ENCODE data around the gene OR2C3. TPM values are rescaled to one million over a fixed set of nuclear protein-coding genes. Genes with fewer than 3 reads are reported as not detected.
"Not testable (repeated sequence)": the region's sequence is repeated elsewhere in the genome, so short reads cannot be mapped to it uniquely, and the experiment has no call there.

Gene OR2C3
- total and polyA plus RNA-seq, 2 donors, result 0.04 to 0.37 TPM

DNA sequence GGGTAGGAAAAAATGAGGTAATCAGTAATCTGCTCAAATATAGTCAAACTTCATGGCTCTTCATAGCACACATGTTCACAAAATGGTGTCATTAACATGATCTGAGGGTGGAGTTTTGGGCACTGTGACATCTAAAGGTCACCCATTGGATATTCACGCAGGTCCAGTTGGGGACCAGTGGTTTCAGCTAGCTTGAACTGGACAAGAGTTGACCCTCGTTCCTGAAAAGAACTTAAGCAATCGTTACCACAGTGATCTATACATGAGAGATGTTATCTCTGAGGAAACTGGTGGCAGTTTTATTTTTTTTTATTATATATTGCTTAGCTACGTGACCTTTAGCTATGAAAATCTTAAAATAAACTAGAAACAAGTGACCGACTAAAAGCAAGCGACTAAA, 3.0 kb upstream of the OR2C3 start:
- DNase-seq (ENCODE audit: extremely low spot score), result no peak
- H3K4me1 ChIP-seq (ENCODE audit: insufficient read depth), result no peaks in the 10 kb centered on the region
- H3K36me3 ChIP-seq (ENCODE audit: insufficient read depth), result no peaks in the 10 kb centered on the region
- 54% methylated on average over 6 of the region's 6 CpGs for WGBS
- H3K27ac ChIP-seq (ENCODE audit: low read depth), result no peak overlapping the region
- no peak overlapping the region for H3K4me3 ChIP-seq (ENCODE audit: low read depth, low read length)

DNA sequence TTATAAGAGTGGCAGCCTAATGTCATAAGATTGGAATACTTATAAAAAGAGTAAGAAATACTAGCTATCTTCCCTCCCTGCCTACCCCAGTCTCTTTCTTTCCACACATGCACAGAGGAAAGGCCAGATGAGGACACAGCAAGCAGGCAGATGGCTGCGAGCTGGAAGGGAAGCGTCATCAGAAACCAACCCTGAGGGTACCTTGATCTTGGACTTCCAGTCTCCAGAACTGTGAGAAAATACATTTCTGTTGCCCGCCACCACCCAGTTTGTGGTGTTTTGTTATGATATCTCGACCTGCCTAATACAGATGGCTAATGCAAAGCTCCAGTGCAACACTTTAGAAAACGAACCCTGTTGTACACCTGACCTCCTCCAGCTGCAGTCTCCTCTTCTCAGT, 2.3 kb upstream of the OR2C3 start:
- Histone ChIP-seq H3K36me3 (ENCODE audit: insufficient read depth) (no peaks in the 10 kb centered on the region), H3K27ac (ENCODE audit: low read depth) (no peak overlapping the region), H3K4me3 (ENCODE audit: low read depth, low read length) (no peak overlapping the region), H3K4me1 (ENCODE audit: insufficient read depth) (no peaks in the 10 kb centered on the region)
- DNase-seq (ENCODE audit: extremely low spot score), result no peak
- WGBS, result 83% methylated on average over 5 of the region's 5 CpGs

DNA sequence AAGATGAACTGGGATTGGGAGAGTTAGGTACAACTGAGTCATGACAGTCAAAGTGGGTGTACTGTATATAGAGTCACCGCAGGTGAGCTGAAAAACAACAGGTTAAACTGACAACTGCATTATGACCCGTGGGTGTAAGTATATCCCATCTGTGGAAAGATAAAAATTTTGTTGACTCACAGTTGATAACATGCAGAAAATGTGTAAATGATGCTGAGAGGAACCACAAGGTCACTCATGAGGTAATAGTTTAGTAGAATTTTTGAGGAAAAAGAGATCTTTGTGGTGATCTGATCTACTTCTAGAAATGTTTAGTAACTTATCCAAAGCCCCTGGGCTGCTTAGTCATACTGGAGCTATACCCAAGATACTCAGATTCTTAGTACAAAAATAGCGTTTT, 838 bp downstream of the OR2C3 start:
- H3K4me1 ChIP-seq (ENCODE audit: insufficient read depth), result no peaks in the 10 kb centered on the region
- no peak for DNase-seq (ENCODE audit: extremely low spot score)
- 69% methylated on average over 3 of the region's 3 CpGs for WGBS
- no peak overlapping the region for H3K4me3 ChIP-seq (ENCODE audit: low read depth, low read length)
- no peak overlapping the region for H3K27ac ChIP-seq (ENCODE audit: low read depth)
- H3K36me3 ChIP-seq (ENCODE audit: insufficient read depth), result no peaks in the 10 kb centered on the region

DNA sequence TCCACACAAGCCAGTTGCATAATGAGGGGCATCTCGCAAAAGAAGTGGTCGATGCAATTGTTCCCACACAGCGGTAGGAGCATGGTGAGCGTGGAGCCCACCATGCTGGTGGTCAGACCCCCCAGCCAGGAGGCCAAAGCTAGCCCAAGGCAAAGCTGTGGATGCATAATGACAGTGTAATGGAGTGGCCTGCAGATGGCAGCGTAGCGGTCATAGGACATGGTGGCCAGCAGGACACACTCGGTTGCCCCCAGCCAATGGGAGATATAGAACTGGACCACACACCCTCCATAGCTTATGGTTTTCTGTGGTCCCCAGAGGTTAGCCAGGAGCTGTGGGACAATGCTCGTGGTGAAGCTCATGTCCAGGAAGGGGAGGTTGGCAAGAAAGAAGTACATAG, 4.3 kb downstream of the OR2C3 start:
- Histone ChIP-seq H3K36me3 (ENCODE audit: insufficient read depth) (no peaks in the 10 kb centered on the region), H3K4me3 (ENCODE audit: low read depth, low read length) (no peak overlapping the region), H3K4me1 (ENCODE audit: insufficient read depth) (no peaks in the 10 kb centered on the region), H3K27ac (ENCODE audit: low read depth) (no peak overlapping the region)
- DNase-seq (ENCODE audit: extremely low spot score), result no peak
- 94% methylated on average over 8 of the region's 8 CpGs for WGBS

DNA sequence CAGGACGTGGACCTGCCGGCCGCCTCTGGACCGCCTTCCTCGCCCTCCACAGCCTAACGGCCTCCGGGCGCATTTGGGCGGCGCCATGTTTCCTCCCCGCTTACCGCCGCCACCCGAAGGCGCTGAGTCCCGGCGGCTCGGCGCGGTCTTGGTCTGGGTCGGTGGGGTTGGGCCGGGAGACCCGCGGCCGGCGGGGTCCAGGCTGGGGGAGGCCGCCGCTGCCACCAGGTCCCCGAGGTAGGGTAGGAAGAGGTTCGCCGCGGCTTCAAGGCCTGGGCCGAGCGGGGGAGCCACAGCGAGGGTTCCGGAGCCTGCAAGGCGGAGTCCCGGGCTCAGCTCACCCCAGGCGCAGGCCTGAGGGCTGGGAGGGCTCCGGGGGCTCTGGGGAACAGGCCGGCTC, 5.5 kb downstream of the OR2C3 start:
- H3K4me3 ChIP-seq (ENCODE audit: low read depth, low read length), result peak overlapping the region; percentile 21
- no peaks in the 10 kb centered on the region for H3K4me1 ChIP-seq (ENCODE audit: insufficient read depth)
- H3K27ac ChIP-seq (ENCODE audit: low read depth), result peak overlapping the region; percentile 28
- no peak for DNase-seq (ENCODE audit: extremely low spot score)
- WGBS, result 63% methylated on average over 41 of the region's 41 CpGs
- no peaks in the 10 kb centered on the region for H3K36me3 ChIP-seq (ENCODE audit: insufficient read depth)

DNA sequence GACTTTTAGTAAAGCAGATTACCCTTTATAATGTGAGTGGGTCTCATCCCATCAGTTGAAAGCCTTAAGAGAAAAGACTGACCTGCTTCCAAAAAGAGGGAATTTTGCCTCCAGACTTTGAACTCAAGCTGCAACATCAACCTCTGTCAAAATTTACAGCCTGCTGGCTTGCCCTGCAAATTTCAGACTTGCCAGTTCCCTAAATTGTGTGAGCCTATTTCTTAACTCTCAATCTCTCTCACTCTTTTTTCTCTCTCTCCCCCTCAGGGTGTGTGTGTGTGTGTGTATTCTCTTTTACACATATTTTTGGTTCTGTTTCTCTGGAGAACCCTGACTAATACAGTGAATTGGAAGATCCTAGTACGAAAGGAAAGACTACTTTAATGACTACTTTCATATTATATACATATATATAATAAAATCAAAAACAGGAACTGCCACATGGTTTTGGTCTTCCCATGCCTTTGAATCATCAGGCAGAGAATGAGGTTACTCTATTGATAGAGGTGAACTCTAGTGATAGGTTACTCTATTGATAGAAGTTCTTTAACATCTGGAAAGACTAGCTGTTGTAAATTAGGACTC, 6.4 kb downstream of the OR2C3 start:
- WGBS, result 78% methylated on average over 1 of the region's 1 CpG
- no peak for DNase-seq (ENCODE audit: extremely low spot score)
- Histone ChIP-seq H3K36me3 (ENCODE audit: insufficient read depth) (no peaks in the 10 kb centered on the region), H3K4me3 (ENCODE audit: low read depth, low read length) (no peak overlapping the region), H3K27ac (ENCODE audit: low read depth) (no peak overlapping the region), H3K4me1 (ENCODE audit: insufficient read depth) (no peaks in the 10 kb centered on the region)

DNA sequence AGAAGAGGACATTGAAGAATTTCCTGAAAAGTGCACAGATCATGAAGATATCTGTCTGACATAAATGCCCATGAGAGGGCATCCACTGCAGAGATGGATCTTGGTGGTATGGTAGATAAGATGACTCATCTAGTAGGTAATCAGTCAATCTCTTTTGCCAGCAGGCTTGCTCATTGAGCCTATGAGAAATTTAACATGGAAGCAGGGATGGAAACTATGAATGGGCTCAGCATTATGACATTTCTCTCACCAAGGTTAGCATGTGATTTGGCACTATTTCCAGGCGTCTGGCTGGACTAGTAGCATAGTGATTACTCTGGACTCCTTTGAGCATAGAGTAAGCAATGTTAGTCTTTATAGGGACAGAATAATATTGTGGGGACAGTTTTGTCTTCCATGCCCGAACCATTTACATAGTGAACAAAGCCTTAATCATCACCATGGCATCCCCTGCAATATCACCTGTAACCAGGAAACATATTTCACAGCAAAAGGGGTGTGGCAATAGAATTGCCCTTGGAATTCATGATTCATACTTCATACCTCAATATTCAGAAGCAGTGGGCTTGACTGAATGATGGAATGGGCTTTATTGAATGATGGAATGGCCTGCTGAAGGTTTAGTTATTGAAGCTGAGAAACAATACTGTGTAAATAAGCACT, 7.3 kb downstream of the OR2C3 start:
- 65% methylated on average over 2 of the region's 2 CpGs for WGBS
- DNase-seq (ENCODE audit: extremely low spot score), result no peak
- no peaks in the 10 kb centered on the region for H3K36me3 ChIP-seq (ENCODE audit: insufficient read depth)
- no peaks in the 10 kb centered on the region for H3K4me1 ChIP-seq (ENCODE audit: insufficient read depth)
- H3K4me3 ChIP-seq (ENCODE audit: low read depth, low read length), result no peak overlapping the region
- no peak overlapping the region for H3K27ac ChIP-seq (ENCODE audit: low read depth)

DNA sequence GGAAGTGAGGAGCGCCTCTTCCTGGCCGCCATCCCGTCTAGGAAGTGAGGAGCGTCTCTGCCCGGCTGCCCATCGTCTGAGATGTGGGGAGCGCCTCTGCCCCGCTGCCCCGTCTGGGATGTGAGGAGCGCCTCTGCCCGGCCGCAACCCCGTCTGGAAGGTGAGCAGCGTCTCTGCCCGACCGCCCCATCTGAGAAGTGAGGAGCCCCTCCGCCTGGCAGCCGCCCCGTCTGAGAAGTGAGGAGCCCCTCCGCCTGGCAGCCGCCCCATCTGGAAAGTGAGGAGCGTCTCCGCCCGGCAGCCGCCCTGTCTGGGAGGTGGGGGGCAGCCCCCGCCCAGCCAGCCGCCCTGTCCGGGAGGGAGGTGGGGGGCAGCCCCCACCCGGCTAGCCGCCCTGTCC, 14.4 kb downstream of the OR2C3 start:
- WGBS, result 94% methylated on average over 29 of the region's 30 CpGs
- not testable (repeated sequence) for H3K36me3 ChIP-seq (ENCODE audit: insufficient read depth); DNase-seq (ENCODE audit: extremely low spot score)

DNA sequence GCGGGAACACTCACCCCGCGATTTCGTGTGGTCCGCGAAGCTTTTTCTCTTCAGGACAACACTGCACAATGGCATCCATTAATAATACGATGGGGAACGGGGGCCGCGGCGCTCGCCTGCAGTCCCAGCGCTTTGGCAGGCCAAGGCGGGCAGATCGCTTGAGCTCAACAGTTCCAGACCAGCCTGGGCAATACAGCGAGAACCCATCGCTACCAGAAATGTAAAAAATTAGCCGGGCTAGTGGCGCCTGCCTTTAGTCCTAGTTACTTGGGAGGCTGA, 17.7 kb downstream of the OR2C3 start:
- 80% methylated on average over 19 of the region's 19 CpGs for WGBS
- no peak overlapping the region for H3K27ac ChIP-seq (ENCODE audit: low read depth)
- H3K4me1 ChIP-seq (ENCODE audit: insufficient read depth), result no peaks in the 10 kb centered on the region
- H3K36me3 ChIP-seq (ENCODE audit: insufficient read depth), result no peaks in the 10 kb centered on the region
- DNase-seq (ENCODE audit: extremely low spot score), result no peak
- no peak overlapping the region for H3K4me3 ChIP-seq (ENCODE audit: low read depth, low read length)

More for the DNA sequence above, 14.4 kb downstream of the OR2C3 start:
- not testable (repeated sequence) for H3K4me3 ChIP-seq (ENCODE audit: low read depth, low read length); H3K4me1 ChIP-seq (ENCODE audit: insufficient read depth); H3K27ac ChIP-seq (ENCODE audit: low read depth)

DNA sequence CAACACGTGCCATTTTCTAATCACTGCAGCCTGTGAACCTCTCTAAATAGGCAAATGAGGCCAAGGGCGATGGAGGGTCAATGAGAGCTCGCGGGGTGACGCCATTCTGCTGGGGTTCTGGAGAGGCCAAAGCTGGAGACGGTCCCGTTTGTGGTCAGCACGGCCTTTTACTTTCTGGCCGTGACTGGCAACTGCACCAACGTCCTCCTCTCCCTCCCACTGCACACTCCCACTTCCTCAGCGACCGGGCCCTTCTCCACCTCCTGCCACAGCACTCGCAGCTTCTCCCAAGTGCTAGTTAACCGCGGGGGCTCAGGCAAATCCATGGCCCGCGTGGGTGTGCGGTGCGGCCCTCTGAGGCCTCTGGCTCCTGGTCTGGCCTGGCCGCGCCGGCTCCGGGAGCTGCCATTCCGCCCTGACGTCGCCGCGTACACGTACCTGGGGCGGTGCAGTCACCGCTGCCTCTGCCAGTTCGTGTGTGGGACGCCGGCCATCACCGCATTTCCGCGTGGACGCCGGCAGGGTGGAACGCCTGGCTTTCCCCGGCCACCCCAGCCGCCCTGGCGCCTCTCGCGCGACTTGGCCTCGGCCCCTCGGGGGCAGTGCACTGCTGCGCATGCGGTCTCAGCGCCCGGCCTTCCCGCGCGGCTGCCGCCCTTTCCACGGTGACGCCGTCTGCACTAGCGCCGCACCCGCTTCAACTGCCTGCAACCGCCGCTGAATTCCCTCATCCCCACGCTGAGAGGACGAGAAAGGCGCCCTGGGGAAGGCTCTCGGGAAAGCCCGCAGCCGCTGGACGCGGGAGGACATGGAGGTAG, 18.2 kb downstream of the OR2C3 start:
- WGBS, result 51% methylated on average over 72 of the region's 72 CpGs
- H3K4me3 ChIP-seq (ENCODE audit: low read depth, low read length), result no peak overlapping the region

DNA sequence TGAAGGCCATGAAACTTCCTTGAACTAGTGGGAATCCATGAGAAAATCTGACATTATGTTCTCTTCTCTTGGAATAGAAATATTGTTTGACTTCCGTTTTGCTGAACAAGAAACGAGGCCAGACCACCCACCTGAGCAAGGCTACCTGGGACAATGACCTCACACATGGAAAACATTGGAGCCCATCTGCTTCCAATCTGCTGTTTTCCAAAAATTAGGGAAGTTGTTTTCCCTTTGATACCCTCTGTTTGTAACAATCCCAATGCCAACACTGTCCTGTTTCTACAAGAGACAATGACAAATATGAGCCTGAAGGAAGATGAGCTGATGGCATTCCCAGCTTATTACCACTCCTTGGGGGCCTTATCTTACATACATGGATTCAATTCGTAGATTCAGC, 29.4 kb downstream of the OR2C3 start:
- WGBS, result 40% methylated on average over 3 of the region's 3 CpGs
- no peak for DNase-seq (ENCODE audit: extremely low spot score)
- Histone ChIP-seq H3K4me1 (ENCODE audit: insufficient read depth) (no peaks in the 10 kb centered on the region), H3K36me3 (ENCODE audit: insufficient read depth) (no peaks in the 10 kb centered on the region), H3K27ac (ENCODE audit: low read depth) (no peak overlapping the region), H3K4me3 (ENCODE audit: low read depth, low read length) (no peak overlapping the region)

More for the DNA sequence above, 18.2 kb downstream of the OR2C3 start:
- no peaks in the 10 kb centered on the region for H3K36me3 ChIP-seq (ENCODE audit: insufficient read depth)
- DNase-seq (ENCODE audit: extremely low spot score), result no peak
- H3K27ac ChIP-seq (ENCODE audit: low read depth), result no peak overlapping the region
- H3K4me1 ChIP-seq (ENCODE audit: insufficient read depth), result no peaks in the 10 kb centered on the region

DNA sequence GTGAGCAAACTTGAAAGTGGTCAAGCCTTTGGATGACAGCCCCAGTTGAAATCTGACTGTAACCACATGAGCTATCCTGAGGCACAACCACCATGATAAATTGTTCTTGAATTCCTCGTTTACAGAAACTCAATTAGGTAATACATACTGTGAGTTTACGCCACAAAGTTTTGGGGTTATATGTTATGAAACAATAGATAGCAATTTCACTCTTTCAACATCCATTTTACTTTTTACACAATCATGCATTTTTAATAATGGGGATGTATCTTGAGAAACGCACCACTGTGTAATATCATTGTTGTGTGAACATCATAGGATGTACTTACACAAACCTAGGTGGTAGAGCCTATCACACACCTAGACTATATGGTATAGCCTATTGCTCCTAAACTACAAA, 35.4 kb downstream of the OR2C3 start:
- 86% methylated on average over 3 of the region's 3 CpGs for WGBS

DNA sequence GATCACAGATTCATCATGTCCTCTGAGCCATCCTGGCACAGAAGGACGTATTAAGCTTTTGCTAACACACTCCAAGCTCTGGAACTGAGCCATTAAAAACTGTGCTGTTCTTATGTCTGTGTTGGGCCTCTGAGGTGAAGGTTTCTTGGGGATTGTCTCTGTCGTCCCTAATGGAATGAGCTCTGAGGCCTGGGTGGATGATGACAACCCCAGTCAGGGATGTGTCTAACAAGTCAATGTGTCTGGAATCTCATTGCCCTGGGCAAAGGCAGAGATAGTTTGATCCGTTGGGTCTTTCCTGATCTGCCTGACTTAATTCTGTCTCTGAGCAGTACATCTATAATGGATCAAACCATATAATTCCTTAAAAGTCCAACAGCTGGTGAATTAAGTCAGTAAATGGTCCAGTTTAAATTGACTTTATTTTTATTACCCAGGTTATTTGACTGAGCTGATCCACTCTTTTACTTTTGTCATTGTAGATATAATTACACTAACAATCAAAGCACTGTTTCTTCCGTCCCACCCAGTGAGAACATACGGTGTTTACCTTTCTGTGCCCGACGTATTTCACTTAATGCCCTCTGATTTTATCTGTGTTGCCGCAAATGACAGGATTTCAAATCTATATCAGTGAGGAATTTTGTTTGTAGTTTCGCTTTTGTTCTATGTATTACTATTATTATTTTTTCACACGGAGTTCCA, 39.5 kb downstream of the OR2C3 start:
- Histone ChIP-seq H3K36me3 (ENCODE audit: insufficient read depth) (no peaks in the 10 kb centered on the region), H3K27ac (ENCODE audit: low read depth) (no peak overlapping the region), H3K4me3 (ENCODE audit: low read depth, low read length) (no peak overlapping the region), H3K4me1 (ENCODE audit: insufficient read depth) (no peaks in the 10 kb centered on the region)
- no peak for DNase-seq (ENCODE audit: extremely low spot score)
- WGBS, result 54% methylated on average over 10 of the region's 10 CpGs

More for the DNA sequence above, 35.4 kb downstream of the OR2C3 start:
- no peaks in the 10 kb centered on the region for H3K4me1 ChIP-seq (ENCODE audit: insufficient read depth)
- H3K27ac ChIP-seq (ENCODE audit: low read depth), result no peak overlapping the region
- DNase-seq (ENCODE audit: extremely low spot score), result no peak
- H3K4me3 ChIP-seq (ENCODE audit: low read depth, low read length), result no peak overlapping the region
- no peaks in the 10 kb centered on the region for H3K36me3 ChIP-seq (ENCODE audit: insufficient read depth)

DNA sequence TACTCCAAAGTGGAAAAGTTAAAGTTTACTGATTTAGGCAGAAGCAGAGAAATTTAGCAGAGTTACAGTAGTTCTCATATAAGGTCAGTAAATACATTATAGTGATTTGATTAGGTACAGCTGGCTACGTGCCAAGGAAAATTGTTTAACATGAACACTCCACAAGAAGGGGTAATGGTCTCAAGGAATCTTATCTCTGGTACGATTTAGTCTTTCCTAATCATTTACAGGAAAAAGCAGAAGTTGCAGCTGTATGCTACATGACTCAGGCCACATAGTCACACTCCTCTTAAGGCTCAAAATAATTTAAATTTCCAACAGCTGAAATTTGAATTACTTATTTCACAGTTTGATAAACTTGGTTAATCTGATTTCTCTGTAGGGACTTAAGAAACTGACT, 41.5 kb downstream of the OR2C3 start:
- WGBS, result 17% methylated on average over 2 of the region's 2 CpGs
- no peaks in the 10 kb centered on the region for H3K4me1 ChIP-seq (ENCODE audit: insufficient read depth)
- H3K27ac ChIP-seq (ENCODE audit: low read depth), result no peak overlapping the region
- DNase-seq (ENCODE audit: extremely low spot score), result no peak
- no peak overlapping the region for H3K4me3 ChIP-seq (ENCODE audit: low read depth, low read length)
- no peaks in the 10 kb centered on the region for H3K36me3 ChIP-seq (ENCODE audit: insufficient read depth)

Data from urinary bladder (tissue), 4 donors.